ENCODE results near the gene ATP2A1. TPM values are rescaled to one million over a fixed set of nuclear protein-coding genes. Genes with fewer than 3 reads are reported as not detected.

ATP2A1 gene
- total and polyA plus RNA-seq, 2 donors (not counting 3 experiments of a cell fraction or from before 2014, with no cell fraction given): 1.2 to 2.5 TPM

GRCh38 chr16:28904363-28904762, 26.1 kb downstream of the ATP2A1 start:
- no peaks in the 10 kb centered on the region for H3K27me3 ChIP-seq (ENCODE audit: control insufficient read depth in 2 of 2, insufficient read depth in 2 of 2, low read length in 2 of 2)
- intact Hi-C loops (cut with micrococcal nuclease) (no loop called here), dilution Hi-C loops (cut with MboI; ENCODE audit: extremely low pct_ligation_motif_present, low sequenced_read_pairs) (no loop called here)
- no peaks in the 10 kb centered on the region for H4K20me1 ChIP-seq (replicated peaks; ENCODE audit: control insufficient read depth, extremely low read depth, insufficient read depth, low read length)
- BruUV-seq (replicated peaks): no TSS peak
- H3K4me1 ChIP-seq (ENCODE audit: control insufficient read depth, extremely low read depth, insufficient read depth, low read length): no peaks in the 10 kb centered on the region
- TF ChIP-seq JUN (IDR thresholded peaks at IDR 0.05; ENCODE audit: borderline replicate concordance, insufficient read depth, insufficient read length, low read depth): no peak
- TF ChIP-seq CTCF (IDR thresholded peaks at IDR 0.05; ENCODE audit: extremely low read depth in 1 of 2, insufficient read depth in 1 of 2, low read depth in 1 of 2, low read length in 2 of 2): no peak
- TF ChIP-seq MYC (IDR thresholded peaks at IDR 0.05; ENCODE audit: low read depth, low read length): no peak
- no peak for TF ChIP-seq EZH2 (IDR thresholded peaks at IDR 0.05; ENCODE audit: borderline replicate concordance, low read depth, low read length, severe bottlenecking)
- no peak for TF ChIP-seq POLR2A (IDR thresholded peaks at IDR 0.05; ENCODE audit: low read depth, low read length)
- TF ChIP-seq GATA2 (IDR thresholded peaks at IDR 0.05; ENCODE audit: insufficient read depth, insufficient read length, low read depth, low read length): no peak
- TF ChIP-seq FOS (IDR thresholded peaks at IDR 0.05; ENCODE audit: borderline replicate concordance, insufficient read depth, low read length): no peak
- TF ChIP-seq POLR2AphosphoS5 (IDR thresholded peaks at IDR 0.05; ENCODE audit: insufficient read depth, low read depth, low read length): no peak
- TF ChIP-seq MAX (IDR thresholded peaks at IDR 0.05; ENCODE audit: insufficient read depth, insufficient read length): no peak
- no peak overlapping the region for H3K27ac ChIP-seq (ENCODE audit: insufficient read depth, low read depth, low read length)
- H3K9me3 ChIP-seq (replicated peaks; ENCODE audit: control insufficient read depth, insufficient read depth, low read length): no peaks in the 10 kb centered on the region
- DNase-seq (ENCODE audit: low read depth, low spot score) (no peak), FAIRE-seq (no peak)
- H2AFZ ChIP-seq (ENCODE audit: low read depth, low read length): no peak overlapping the region
- H3K79me2 ChIP-seq (ENCODE audit: control insufficient read depth, insufficient read depth, low read length): no peaks in the 10 kb centered on the region
- no peak overlapping the region for H3K4me2 ChIP-seq (ENCODE audit: insufficient read depth, low read length)
- ChIA-PET POLR2A (no interaction called here), CTCF (no interaction called here)
- H3K9ac ChIP-seq (replicated peaks; ENCODE audit: extremely low read depth, insufficient read depth, low read length): no peak overlapping the region
- H3K9me1 ChIP-seq (replicated peaks; ENCODE audit: control insufficient read depth, extremely low read depth, insufficient read depth, low read length): no peaks in the 10 kb centered on the region
- peaks cover 0 to 11% of the 10 kb centered on the region in 2 experiments for H3K36me3 ChIP-seq (ENCODE audit: control insufficient read depth in 2 of 2, extremely low read depth in 1 of 2, insufficient read depth in 2 of 2, low read length in 2 of 2)
- no peak overlapping the region for H3K4me3 ChIP-seq (replicated peaks in 1 of 3; ENCODE audit: insufficient read depth in 1 of 3, low read depth in 1 of 3, low read length in 3 of 3)
